NCI-H187 (cell line): ENCODE measurements around the gene ZRANB1.

Source experiments
- DNase-seq, 2 experiments: peaks; one replicate each; lab custom pipeline; 2025; lab: John Stamatoyannopoulos, UW

The ZRANB1 gene

GRCh38 chr10:125005312-125006187 is 63.6 kb downstream of the ZRANB1 start:
- no peak for DNase-seq

- DNase-seq: no peak
These were observed 64.3 kb downstream of the ZRANB1 start for GRCh38 chr10:125006188-125006680.

GRCh38 chr10:125006921-125007426 is 65.1 kb downstream of the ZRANB1 start:
- no peak for DNase-seq

GRCh38 chr10:125007436-125007835 is 65.5 kb downstream of the ZRANB1 start:
- DNase-seq: no peak

- DNase-seq: no peak
These were observed 67.0 kb downstream of the ZRANB1 start for GRCh38 chr10:125008689-125009638.

GRCh38 chr10:125009661-125010161 is 67.8 kb downstream of the ZRANB1 start:
- DNase-seq: no peak

- no peak for DNase-seq
These were observed 68.4 kb downstream of the ZRANB1 start for GRCh38 chr10:125010362-125010761.

- no peak for DNase-seq
These were observed 69.4 kb downstream of the ZRANB1 start for GRCh38 chr10:125011171-125011925.

- DNase-seq: no peak
These were observed 70.2 kb downstream of the ZRANB1 start for GRCh38 chr10:125011926-125012705.

GRCh38 chr10:125012851-125013528 is 71.1 kb downstream of the ZRANB1 start:
- DNase-seq: no peak

GRCh38 chr10:125013529-125013872 is 71.6 kb downstream of the ZRANB1 start:
- no peak for DNase-seq

- DNase-seq: no peak
These were observed 72.3 kb downstream of the ZRANB1 start for GRCh38 chr10:125014086-125014830.

- no peak for DNase-seq
These were observed 73.0 kb downstream of the ZRANB1 start for GRCh38 chr10:125014836-125015355.

- no peak for DNase-seq
These were observed 73.5 kb downstream of the ZRANB1 start for GRCh38 chr10:125015356-125015944.

- no peak for DNase-seq
These were observed 74.2 kb downstream of the ZRANB1 start for GRCh38 chr10:125016123-125016522.

- no peak for DNase-seq
These were observed 74.8 kb downstream of the ZRANB1 start for GRCh38 chr10:125016611-125017202.

GRCh38 chr10:125017547-125018298 is 75.8 kb downstream of the ZRANB1 start:
- DNase-seq: no peak
